HG03457 (cell line): Measurements from ENCODE around the gene PDZD7.

ENCODE experiments used
- ATAC-seq: cut with Tn5 transposase; IDR thresholded peaks from one replicate; pipeline ENCODE4 v1.9.1; 2021; ENCODE audit warnings: moderate number of reproducible peaks; ENCODE audit not compliant: unreplicated experiment

The PDZD7 gene

GRCh38 chr10:101005361-101005760, 25.6 kb downstream of the PDZD7 start:
- ATAC-seq, result no peak

DNA sequence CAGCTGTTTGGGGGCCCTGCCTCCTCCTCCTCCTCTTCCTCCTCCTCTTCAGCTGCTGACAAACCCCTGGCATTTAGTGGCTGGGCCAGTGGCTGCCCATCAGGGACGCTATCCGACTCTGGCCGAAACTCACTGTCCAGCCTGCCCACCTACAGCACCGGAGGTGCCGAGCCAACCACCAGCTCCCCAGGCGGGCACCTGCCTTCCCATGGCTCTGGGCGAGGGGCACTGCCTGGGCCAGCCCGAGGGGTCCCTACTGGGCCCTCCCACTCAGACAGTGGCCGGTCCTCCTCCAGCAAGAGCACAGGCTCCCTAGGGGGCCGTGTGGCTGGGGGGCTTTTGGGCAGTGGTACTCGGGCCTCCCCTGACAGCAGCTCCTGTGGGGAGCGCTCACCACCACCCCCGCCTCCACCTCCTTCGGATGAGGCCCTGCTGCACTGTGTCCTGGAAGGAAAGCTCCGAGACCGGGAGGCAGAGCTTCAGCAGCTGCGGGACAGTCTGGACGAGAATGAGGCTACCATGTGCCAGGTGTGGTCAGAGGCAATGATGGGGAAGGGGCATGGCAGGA, 27.2 kb downstream of the PDZD7 start:
- no peak for ATAC-seq

GRCh38 chr10:101002456-101002855, 28.5 kb downstream of the PDZD7 start:
- ATAC-seq, result no peak

GRCh38 chr10:101001659-101002035, 29.3 kb downstream of the PDZD7 start:
- no peak for ATAC-seq

- no peak for ATAC-seq
These were observed 29.8 kb downstream of the PDZD7 start for GRCh38 chr10:101000915-101001658.

GRCh38 chr10:101000127-101000914, 30.6 kb downstream of the PDZD7 start:
- no peak for ATAC-seq

DNA sequence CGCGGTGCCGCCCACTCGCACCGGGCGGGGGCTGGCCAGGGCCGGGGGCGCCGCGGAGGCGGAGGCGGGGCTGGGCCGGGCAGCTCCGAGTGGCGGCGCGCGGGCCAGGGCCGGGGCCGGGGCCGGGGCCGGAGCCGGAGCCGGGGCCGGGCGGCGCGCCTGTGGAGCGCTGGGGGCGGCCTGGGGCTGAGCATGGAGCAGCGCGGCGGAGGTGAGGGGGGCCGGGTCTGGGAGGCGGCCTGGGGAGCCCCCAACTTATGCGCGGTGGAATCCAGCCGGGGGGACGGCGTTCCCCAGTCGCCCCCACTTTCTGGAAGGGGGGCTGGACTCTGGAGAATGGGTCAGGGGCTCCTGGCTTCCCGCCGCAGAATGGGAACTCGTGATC, 31.2 kb downstream of the PDZD7 start, which contains the start of gene LZTS2:
LZTS2 (plus strand) TSS at position 67 of the 385 bp plus-strand sequence. CDS start 2,731 bp downstream, outside the sequence.
- ATAC-seq, result no peak

DNA sequence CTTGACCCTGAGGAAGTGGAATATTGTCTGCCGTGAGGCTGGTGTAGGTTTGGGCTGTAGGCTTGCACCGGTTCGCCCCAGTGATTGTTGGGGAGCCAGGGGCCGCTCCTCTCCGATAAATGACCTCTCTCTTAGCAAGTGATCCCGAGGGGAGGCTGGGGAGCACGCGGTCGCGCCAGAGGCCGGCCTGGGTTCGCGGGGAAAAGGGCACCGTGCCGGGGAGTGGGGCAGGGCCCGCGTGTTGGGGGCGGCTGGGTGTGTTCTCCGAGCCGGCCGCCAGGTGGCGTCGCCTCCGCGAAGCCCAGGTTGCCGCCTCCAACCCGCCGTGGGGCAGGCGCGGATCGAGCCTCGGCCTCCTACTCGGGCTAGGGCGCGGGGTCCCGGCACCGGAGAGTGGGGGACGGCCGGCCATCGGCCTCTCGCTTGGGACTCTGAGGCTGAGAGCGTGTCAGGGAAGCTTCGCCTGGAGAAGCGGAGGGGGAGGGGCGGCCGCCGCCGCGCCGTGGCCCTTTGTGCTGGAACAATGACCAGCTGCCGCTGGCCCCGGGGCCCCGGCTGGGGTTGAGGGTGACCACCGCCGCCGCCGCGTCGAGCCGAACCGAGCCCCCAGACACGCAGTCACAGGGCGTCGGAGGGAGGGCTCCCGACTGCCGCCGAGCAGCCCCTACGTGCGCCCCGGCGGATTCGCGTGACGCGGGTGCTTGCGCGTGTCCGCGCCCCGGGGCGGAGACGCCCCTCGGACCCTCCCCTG, 31.8 kb downstream of the PDZD7 start:
- peak; percentile 40 for ATAC-seq

DNA sequence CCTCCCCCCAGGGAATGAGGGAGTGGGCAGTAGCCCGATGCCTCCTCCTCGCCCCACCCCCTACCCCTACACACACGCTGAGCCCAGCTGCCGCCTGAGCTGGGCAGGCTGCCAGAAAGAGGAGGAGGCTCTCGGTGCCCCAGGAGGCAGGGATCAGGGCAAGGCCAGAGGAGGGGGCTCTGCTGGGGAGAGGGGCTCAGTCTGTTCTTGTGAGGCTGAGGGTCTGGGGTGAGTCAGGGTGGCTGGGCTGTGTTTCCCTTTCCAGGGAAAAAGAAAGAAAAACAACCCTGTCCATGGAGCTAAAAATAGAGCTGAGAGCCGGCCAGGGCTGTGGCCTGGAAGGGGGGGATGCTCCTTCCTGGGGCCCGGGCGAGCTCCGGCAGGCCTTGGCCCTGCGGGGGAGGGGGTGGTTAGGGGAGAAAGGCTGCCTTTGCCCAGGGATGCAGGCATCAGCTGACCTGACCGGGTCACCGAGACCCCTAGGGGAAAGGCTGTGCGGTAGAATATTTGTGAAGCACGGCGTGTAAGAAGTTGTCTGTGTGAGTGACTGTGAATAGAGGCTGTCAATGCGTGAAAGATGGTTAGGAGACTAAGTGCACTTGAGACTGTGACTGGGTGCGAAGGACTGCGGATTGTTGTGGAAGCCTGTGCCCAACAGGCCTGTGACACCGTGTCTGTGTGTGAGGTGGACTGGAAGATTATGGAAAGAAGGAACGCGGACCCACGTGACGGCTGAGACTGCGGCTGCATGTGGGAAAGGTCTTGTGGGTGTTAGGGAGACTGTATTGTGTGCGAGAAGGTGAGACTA, 32.5 kb downstream of the PDZD7 start:
- no peak for ATAC-seq

DNA sequence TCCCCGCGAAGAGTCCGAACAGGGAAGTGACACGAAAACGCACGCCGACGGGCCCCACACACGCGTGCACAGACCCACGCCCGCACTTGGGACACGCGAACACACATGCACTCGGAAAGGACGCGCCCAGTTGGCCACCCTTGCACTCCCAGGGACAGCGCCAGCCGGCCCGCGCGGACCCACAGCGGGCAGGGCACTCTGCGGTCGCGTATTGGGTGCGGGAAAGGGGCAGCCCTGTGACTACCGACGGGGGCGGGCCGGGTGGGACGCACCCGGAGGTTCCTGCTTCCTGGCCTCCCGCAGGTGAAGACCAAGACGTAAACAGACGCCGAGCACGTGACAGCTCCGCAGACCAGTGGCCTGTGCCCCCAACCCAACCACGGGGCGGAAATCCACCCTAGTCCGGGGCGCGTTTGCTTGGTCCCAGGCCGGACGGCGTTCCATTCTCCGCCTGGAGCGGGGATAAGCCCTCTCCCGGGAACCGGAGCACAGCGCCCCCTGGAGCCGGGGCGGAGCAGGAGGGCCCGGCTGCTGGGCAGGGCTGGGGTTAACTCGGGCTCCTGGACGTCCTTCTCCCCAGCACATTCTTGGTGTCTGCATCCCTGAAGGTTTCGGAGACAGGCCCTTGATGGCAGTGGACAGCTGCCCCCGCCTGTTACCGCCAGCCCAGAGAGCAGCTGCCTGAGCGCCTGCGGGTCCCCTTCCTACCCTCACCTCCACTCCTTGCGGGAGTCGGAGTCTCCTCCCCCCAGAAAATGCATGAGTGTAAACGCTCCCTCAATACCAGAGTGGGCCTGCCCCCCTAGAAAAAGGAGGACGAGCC, 33.4 kb downstream of the PDZD7 start:
- ATAC-seq, result no peak

DNA sequence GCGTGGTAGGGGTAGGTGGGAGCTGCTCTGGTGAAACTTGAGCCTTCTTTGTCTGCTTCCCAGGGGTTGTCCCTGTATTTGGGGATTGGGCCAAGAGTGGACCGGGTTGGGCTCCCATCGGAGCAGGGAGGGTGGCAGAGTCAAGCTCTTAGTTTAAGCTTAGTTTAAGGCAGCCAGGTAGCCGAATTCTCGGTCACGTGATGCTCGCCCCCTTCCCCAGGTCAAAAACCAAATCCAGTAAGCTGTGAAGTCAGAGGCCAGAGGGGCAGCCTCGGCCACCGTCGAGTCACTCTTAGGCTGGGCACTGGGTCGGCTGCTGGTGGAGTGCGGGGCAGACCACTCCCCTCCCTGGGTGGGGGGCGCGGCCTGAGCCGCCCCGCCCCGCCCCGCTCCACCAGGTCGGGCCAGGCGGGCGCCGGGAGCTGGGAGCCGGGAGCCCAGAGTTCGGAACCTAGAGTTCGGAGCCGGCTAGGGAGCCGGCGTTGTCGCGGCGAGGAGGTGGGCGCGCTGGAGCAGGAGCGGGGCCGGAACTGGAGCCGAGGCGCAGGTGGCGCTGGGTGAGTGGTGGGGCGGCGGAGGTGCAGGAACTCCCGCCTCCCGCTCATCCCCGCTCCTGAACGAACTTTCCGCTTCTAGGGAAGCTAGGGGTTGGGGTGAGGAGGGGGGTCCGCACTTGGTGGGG, 34.1 kb downstream of the PDZD7 start:
- no peak for ATAC-seq

- no peak for ATAC-seq
These were observed 35.7 kb downstream of the PDZD7 start for GRCh38 chr10:100995181-100995580.

- no peak for ATAC-seq
These were observed 36.8 kb downstream of the PDZD7 start for GRCh38 chr10:100993986-100994708.

GRCh38 chr10:100989088-100989487, 41.8 kb downstream of the PDZD7 start:
- no peak for ATAC-seq

GRCh38 chr10:100988166-100988565, 42.8 kb downstream of the PDZD7 start:
- no peak for ATAC-seq

GRCh38 chr10:100987685-100988049, 43.3 kb downstream of the PDZD7 start:
- no peak for ATAC-seq

GRCh38 chr10:100986952-100987684, 43.8 kb downstream of the PDZD7 start, which contains the start of the genes MRPL43 and TWNK:
Gene MRPL43, minus strand, starts transcription at chr10:100987497. Its CDS starts 54 bp downstream, at chr10:100987443.
Gene TWNK, plus strand, starts transcription at chr10:100987543. Its CDS starts 668 bp downstream, at chr10:100988211.
- peak; percentile 45 for ATAC-seq

GRCh38 chr10:100986623-100986951, 44.3 kb downstream of the PDZD7 start:
- no peak for ATAC-seq
